GM19035 (cell line): ENCODE data around the gene PAFAH2.
"Not testable (repeated sequence)": the region's sequence is repeated elsewhere in the genome, so short reads cannot be mapped to it uniquely, and the experiment has no call there.

Experiments
- ATAC-seq: cut with Tn5 transposase; IDR thresholded peaks from one replicate; pipeline ENCODE4 v1.9.1; 2021; ENCODE audit not compliant: unreplicated experiment

Gene PAFAH2

GRCh38 chr1:25987951-25988350 is 9.9 kb downstream of the PAFAH2 start:
- ATAC-seq = no peak

DNA sequence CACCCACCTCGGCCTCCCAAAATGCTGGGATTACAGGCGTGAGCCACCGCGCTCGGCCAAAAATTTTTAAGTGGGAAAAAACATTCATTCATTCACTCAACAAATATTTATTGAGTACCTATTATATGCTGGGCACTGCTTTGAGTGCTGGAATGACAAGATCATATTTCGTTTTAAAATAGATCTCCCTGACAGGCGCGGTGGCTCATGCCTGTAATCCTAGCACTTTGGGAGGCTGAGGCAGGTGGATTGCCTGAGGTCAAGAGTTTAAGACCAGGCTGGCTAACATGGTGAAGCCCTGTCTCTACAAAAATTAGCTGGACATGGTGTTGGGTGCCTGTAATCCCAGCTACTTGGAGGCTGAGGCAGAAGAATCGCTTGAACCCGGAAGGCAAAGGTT is 11.1 kb downstream of the PAFAH2 start:
- ATAC-seq = not testable (repeated sequence)

GRCh38 chr1:25985670-25986069 is 12.2 kb downstream of the PAFAH2 start:
- ATAC-seq = no peak

DNA sequence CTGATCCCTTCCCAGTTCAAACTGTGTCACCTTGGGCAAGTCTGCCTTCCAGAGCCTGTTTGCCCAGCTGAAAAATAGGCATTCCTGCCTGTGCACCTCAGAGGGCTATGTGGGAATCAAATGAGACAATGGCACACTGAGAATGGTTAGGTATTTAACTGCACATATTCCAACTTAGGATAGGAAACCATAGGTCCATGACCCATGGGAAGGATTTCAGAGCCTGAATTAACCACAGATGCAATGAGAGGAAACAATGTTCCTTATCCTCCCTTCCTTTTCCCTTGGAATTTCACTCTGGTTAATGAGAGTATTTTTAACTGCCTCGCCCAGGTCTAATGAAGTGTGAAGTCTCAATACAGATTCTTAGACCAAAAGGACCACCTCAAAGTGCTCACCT is 12.7 kb downstream of the PAFAH2 start:
- no peak for ATAC-seq

DNA sequence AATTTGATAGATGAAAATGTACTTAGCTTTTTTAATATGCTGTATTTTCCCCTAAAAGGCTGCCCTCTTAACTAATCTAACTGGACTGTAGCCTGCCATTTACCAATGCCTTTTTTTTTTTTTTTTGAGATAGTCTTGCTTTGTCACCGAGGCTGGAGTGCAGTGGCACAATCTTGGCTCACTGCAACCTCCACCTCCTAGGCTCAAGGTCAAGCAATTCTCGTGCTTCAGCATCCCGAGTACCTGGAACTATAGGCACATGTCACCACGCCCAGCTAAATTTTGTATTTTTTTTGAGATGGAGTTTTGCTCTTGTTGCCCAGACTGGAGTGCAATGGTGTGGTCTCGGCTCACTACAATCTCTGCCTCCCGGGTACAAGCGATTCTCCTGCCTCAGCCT is 18.7 kb downstream of the PAFAH2 start:
- no peak for ATAC-seq

- ATAC-seq = no peak
Observed at GRCh38 chr1:25978403-25978802, 19.5 kb downstream of the PAFAH2 start.

DNA sequence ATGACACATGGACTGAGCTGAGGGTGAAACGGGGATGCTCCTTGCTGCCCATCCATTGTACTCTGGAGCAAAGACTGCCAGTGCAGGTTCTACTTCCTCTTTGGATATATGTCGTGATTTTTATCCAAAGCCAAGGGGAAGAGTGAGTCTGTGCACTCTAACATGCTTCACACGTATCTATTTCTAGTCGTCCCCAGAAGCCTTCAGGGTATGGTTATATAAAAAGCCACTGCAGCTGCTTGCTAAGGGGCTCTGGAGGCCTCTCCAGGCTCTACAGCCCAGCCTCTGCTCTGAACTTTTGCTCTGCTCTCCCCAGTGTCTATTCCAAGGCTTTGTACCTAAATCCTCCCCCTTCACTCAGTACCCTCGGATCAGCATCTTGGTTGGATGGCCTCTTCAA is 20.1 kb downstream of the PAFAH2 start:
- ATAC-seq = no peak

GRCh38 chr1:25973610-25974321 is 24.1 kb downstream of the PAFAH2 start:
- ATAC-seq = no peak

GRCh38 chr1:25971811-25972180 is 26.1 kb downstream of the PAFAH2 start:
- no peak for ATAC-seq

DNA sequence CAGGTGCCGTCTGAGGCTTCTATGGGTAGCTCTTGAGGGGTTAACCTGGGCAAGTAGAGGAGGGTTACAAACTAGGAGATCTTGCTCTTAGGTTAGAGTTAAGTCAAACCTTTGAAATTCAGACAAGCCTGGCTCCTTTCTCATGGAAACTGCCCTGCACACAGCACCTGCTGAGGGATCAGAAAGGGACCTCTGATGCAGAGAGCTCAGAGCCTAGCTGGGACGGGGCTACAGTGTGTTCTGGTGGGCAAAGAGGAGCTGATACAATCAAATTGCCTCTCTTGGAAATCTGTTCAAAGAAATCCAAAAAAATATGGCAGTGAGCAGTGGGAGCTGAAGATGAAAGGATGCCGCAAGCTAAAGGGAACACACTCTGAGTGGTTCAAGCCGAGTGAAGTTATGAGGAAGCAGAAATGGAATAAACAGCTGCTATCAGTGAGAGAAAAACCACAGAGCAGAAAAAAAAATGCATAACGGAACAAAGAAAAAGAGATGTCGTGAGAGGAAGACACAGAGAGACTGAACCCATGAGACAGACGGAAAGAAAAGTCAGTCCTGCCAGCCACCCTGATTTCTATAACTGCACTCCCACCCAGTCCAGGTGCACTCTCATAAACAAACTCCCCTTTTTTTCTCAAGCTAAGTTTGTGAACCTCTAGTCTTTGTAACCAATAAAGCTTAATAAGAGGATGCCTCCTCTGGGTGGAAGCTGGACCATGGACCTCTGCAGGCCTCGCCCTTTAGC is 26.6 kb downstream of the PAFAH2 start:
- no peak for ATAC-seq

- no peak for ATAC-seq
Observed at GRCh38 chr1:25967308-25967707, 30.6 kb downstream of the PAFAH2 start.

- ATAC-seq = no peak
Observed at GRCh38 chr1:25959611-25960010, 38.3 kb downstream of the PAFAH2 start.

GRCh38 chr1:25958465-25958864 is 39.4 kb downstream of the PAFAH2 start:
- ATAC-seq = no peak

DNA sequence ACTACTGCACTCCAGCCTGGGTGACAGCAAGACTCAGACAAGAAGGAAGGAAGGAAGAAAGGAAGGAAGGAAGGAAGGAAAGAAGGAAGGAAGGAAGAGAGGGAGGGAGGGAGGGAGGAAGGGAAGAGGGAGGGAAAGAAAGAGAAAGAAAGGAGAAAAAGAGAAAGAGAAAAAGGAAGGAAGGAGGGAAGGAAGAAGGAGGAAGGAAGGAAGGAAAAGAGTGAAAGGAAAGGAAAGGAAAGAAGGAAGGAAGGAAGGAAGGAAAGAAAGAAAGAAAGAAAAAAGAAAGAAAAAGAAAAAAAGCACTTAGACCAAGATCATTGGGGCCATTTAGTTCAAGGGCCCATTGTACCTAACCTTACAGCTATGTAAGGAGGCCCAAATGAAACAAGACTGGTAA is 42.3 kb downstream of the PAFAH2 start:
- ATAC-seq = no peak

- no peak for ATAC-seq
Observed at GRCh38 chr1:25954282-25954938, 43.5 kb downstream of the PAFAH2 start.

DNA sequence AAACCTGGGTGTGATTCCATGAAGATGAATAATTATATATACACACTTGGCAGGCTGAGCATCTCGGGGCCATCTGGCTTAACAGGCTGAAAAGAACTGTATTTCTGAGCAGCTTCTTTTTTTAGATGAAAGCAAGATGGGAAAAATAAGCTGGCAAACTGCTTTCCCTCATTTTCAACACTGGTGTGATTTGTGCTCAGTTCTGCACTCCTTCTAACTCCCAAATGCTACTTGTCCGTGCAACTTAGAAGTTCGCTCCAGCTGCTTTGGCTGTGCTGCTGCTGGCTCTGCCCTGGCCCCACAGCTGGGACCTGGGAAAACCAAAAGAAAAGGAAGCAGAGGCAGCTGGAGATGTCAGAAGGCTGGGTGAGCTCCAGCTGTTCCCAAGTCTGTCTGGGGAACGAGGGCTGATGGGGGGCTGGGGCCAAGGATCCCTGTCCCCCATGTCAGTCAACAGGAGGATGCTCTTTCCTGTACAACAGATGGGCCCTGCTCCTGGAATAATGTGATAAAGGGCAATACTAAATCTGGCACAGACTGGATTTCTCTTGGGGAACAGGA is 44.9 kb downstream of the PAFAH2 start:
- no peak for ATAC-seq

DNA sequence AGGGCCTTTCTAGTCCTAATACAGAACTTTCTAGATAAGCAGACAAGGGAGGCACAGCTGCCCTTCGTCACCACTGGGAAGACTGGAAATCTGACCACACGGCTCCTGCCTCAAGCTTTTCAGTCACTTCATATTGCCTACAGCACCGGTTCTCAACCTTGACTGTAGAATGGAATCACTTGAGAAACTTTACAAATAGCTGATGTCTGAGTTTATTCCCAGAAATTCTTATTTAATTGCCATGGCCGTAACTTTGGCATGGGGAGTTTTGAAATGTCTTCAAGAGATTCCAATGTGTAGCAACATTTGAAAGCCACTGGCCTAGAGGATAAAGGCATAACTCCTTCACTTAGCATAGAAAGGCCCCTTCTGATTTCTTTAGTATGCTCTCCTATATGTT is 49.2 kb downstream of the PAFAH2 start:
- ATAC-seq = no peak

DNA sequence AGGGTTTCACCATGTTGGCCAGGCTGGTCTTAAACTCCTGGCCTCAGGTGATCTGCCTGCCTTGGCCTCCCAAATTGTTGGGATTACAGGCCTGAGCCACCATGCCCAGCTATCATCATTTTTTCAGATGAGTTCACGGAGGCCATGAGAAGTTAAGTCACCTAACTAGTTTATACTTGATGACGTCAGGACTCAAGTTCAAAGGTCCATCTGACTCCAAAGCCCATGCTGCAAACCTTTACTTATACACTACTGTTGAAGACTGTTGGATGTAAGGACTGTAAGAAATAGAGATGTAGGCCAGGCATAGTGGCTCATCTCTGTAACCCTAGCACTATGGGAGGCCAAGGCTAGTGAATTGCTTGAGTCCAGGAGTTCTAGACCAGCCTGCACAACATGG is 50.8 kb downstream of the PAFAH2 start:
- ATAC-seq = no peak

GRCh38 chr1:25945761-25946160 is 52.1 kb downstream of the PAFAH2 start:
- no peak for ATAC-seq

GRCh38 chr1:25944986-25945385 is 52.9 kb downstream of the PAFAH2 start:
- no peak for ATAC-seq

DNA sequence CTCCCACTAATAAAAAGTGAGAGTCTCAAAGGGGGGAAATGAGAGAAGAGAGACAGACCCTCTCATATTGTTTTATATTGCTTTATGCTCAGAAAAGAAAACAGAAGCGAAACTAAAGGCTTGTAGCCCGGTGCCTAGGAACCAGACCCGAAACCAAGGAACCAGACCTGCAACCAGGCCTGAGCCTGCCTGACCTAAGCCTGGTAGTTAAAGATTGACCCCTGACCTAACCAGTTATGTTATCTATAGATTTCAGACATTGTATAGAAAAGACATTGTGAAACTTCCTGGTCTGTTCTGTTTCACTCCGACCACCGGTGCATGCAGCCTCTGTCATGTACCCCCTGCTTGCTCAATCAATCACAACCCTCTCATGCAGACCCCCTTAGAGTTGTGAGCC is 54.4 kb downstream of the PAFAH2 start:
- not testable (repeated sequence) for ATAC-seq

- ATAC-seq = no peak
Observed at GRCh38 chr1:25936947-25937346, 60.9 kb downstream of the PAFAH2 start.
